ENCODE data around the gene VPS51.
A peak's percentile ranks its signal among the peaks of the same experiment; 100 is the strongest.

VPS51 gene

GRCh38 chr11:65119670-65119995, 23.6 kb downstream of the VPS51 start:
- TF ChIP-seq CTCF (IDR thresholded peaks at IDR 0.05; ENCODE audit: borderline replicate concordance, insufficient read depth, low read depth, low read length): no peak
- H3K4me3 ChIP-seq (ENCODE audit: low read depth, low read length): no peak overlapping the region

DNA sequence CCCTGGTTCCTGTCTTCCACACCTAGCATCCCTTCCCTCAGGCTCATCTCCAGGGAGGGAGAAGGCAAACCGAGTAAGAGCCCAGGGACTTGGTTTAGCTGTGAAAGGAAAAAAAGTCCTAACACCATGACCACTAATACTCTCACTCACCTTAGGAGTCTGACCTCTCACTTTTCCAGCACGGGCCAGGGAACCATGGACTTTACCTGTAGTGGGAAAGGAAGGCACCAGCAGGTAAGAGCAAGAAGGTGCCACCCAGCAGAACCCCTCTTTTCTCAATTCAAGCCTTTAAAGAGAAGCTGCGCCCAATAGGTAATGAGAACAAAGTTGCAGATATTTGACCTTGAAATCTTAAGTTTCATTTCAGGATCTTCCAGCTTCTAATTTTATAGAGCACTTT, 24.8 kb downstream of the VPS51 start:
- H3K4me3 ChIP-seq (ENCODE audit: low read depth, low read length): peak overlapping the region; percentile 88
- no peak for TF ChIP-seq CTCF (IDR thresholded peaks at IDR 0.05; ENCODE audit: borderline replicate concordance, insufficient read depth, low read depth, low read length)

- TF ChIP-seq CTCF (IDR thresholded peaks at IDR 0.05; ENCODE audit: borderline replicate concordance, insufficient read depth, low read depth, low read length): no peak
Observed at GRCh38 chr11:65121447-65121864, 25.4 kb downstream of the VPS51 start.

GRCh38 chr11:65121865-65122696, 26.1 kb downstream of the VPS51 start, which contains the start of the genes FAU and MRPL49:
TSS of gene FAU (minus strand) at chr11:65122134. CDS start at chr11:65121813, 321 bp downstream.
TSS of gene MRPL49 (plus strand) at chr11:65122321. CDS start at chr11:65122347, 26 bp downstream.
- peak within 1 kb of the TSS; percentile 88 for H3K4me3 ChIP-seq (ENCODE audit: low read depth, low read length)
- TF ChIP-seq CTCF (IDR thresholded peaks at IDR 0.05; ENCODE audit: borderline replicate concordance, insufficient read depth, low read depth, low read length): no peak

More at GRCh38 chr11:65121447-65121864, 25.4 kb downstream of the VPS51 start:
- peak overlapping the region; percentile 88 for H3K4me3 ChIP-seq (ENCODE audit: low read depth, low read length)

- no peak overlapping the region for H3K4me3 ChIP-seq (ENCODE audit: low read depth, low read length)
- no peak for TF ChIP-seq CTCF (IDR thresholded peaks at IDR 0.05; ENCODE audit: borderline replicate concordance, insufficient read depth, low read depth, low read length)
Observed at GRCh38 chr11:65124480-65125196, 28.6 kb downstream of the VPS51 start.

- TF ChIP-seq CTCF (IDR thresholded peaks at IDR 0.05; ENCODE audit: borderline replicate concordance, insufficient read depth, low read depth, low read length): no peak
- H3K4me3 ChIP-seq (ENCODE audit: low read depth, low read length): no peak overlapping the region
Observed at GRCh38 chr11:65125197-65126056, 29.4 kb downstream of the VPS51 start.

Data from GM12875 (cell line).